GM23248 (cell line): ENCODE measurements around the gene C10orf71.

Source experiments
- EZH2 ChIP-seq: fragments of 200-600 bp; sonication (generic); IDR thresholded peaks from 2 replicates; pipeline ENCODE4 v1.6.1; 2018; ENCODE audit warnings: antibody characterized with exemption, mild to moderate bottlenecking; ENCODE audit not compliant: insufficient read depth, poor library complexity, severe bottlenecking
- EZH2phosphoT487 ChIP-seq: fragments of 200-600 bp; sonication (generic); IDR thresholded peaks from 2 replicates; pipeline ENCODE4 v1.6.1; 2018; ENCODE audit warnings: antibody characterized with exemption, moderate library complexity, mild to moderate bottlenecking, low read depth; ENCODE audit not compliant: insufficient read depth

DNA sequence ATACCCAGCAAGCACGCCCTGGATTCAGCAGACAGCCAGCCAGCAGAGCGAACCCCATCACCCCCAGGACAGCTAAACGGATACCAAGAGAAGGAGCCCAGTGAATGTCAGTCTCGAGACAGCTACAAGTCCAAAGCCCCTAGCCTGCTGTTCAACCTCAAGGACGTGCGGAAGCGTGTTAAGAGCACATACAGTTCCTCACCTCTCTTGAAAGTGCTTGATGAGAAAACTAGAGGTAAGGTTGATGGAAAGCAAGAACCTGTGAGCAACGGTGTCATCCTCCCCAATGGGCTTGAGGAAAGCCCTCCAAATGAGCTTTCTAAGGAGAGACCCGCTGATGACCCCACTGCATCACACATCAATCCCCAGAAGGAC is 24.9 kb downstream of the C10orf71 start:
- TF ChIP-seq EZH2 = no peak
- TF ChIP-seq EZH2phosphoT487 = no peak
